HG03097 (cell line): ENCODE data around the gene ARHGDIA.
A peak's percentile ranks its signal among the peaks of the same experiment; 100 is the strongest.

Experiments used
- ATAC-seq: cut with Tn5 transposase; IDR thresholded peaks from one replicate; pipeline ENCODE4 v1.9.1; 2021; ENCODE audit not compliant: unreplicated experiment, low FRiP score

The ARHGDIA gene

GRCh38 chr17:81888988-81889595 is 18.0 kb upstream of the ARHGDIA start:
- no peak for ATAC-seq

- no peak for ATAC-seq
These were observed 17.2 kb upstream of the ARHGDIA start for GRCh38 chr17:81888105-81888987.

GRCh38 chr17:81885869-81886548 is 14.9 kb upstream of the ARHGDIA start:
- no peak for ATAC-seq

- ATAC-seq: no peak
These were observed 14.3 kb upstream of the ARHGDIA start for GRCh38 chr17:81885454-81885853.

GRCh38 chr17:81884968-81885367 is 13.8 kb upstream of the ARHGDIA start:
- ATAC-seq: no peak

GRCh38 chr17:81884520-81884919 is 13.4 kb upstream of the ARHGDIA start:
- no peak for ATAC-seq

GRCh38 chr17:81879121-81879520 is 8.0 kb upstream of the ARHGDIA start:
- ATAC-seq: no peak

GRCh38 chr17:81878294-81878693 is 7.2 kb upstream of the ARHGDIA start:
- no peak for ATAC-seq

GRCh38 chr17:81877569-81877968 is 6.4 kb upstream of the ARHGDIA start:
- no peak for ATAC-seq

- ATAC-seq: peak; percentile 41
These were observed 472 bp upstream of the ARHGDIA start for GRCh38 chr17:81871387-81872230.

GRCh38 chr17:81870131-81870980 is 781 bp downstream of the ARHGDIA start:
- no peak for ATAC-seq

- no peak for ATAC-seq
These were observed 1.7 kb downstream of the ARHGDIA start for GRCh38 chr17:81869221-81870130.

- ATAC-seq: no peak
These were observed 2.4 kb downstream of the ARHGDIA start for GRCh38 chr17:81868674-81869220.

GRCh38 chr17:81867991-81868673 is 3.0 kb downstream of the ARHGDIA start:
- no peak for ATAC-seq

GRCh38 chr17:81867170-81867990 is 3.8 kb downstream of the ARHGDIA start:
- no peak for ATAC-seq

GRCh38 chr17:81866440-81867169 is 4.5 kb downstream of the ARHGDIA start:
- no peak for ATAC-seq
